Calu3 (cell line): ENCODE measurements around the gene EFEMP1. TPM values are rescaled to one million over a fixed set of nuclear protein-coding genes. Genes with fewer than 3 reads are reported as not detected.
A peak's percentile ranks its signal among the peaks of the same experiment; 100 is the strongest.

Experiments
- BruUV-seq: library from RNA; stranded (reverse); fragments of 400-500 nt; replicated peaks from 2 replicates; lab custom pipeline; 2021; lab: Mats Ljungman, UMichigan
- CTCF ChIA-PET: fragments of 300-600 bp; sonication (Branson Sonifier 250); formaldehyde crosslinking; loops from one replicate; lab custom pipeline; 2022; ENCODE audit warnings: antibody characterized with exemption; lab: Charles Lee
- DNase-seq: peaks from one replicate; pipeline ENCODE4 v3.0.0; 2022
- H3K27ac Mint-ChIP-seq: one replicate; pipeline ENCODE4 v1.8.0; 2022; ENCODE audit warnings: mixed read lengths; ENCODE audit not compliant: unreplicated experiment
- H3K27me3 Mint-ChIP-seq: one replicate; pipeline ENCODE4 v1.8.0; 2022; ENCODE audit warnings: mixed read lengths; ENCODE audit not compliant: unreplicated experiment
- H3K36me3 Mint-ChIP-seq: one replicate; pipeline ENCODE4 v1.8.0; 2022; ENCODE audit warnings: mild to moderate bottlenecking, moderate library complexity, mixed read lengths; ENCODE audit not compliant: insufficient read depth, unreplicated experiment
- H3K4me1 Mint-ChIP-seq: one replicate; pipeline ENCODE4 v1.8.0; 2022; ENCODE audit warnings: mild to moderate bottlenecking, low read depth, mixed read lengths; ENCODE audit not compliant: unreplicated experiment
- H3K4me3 Mint-ChIP-seq: one replicate; pipeline ENCODE4 v1.8.0; 2022; ENCODE audit warnings: mild to moderate bottlenecking, low read depth, moderate library complexity, mixed read lengths; ENCODE audit not compliant: unreplicated experiment
- H3K9me3 Mint-ChIP-seq: one replicate; pipeline ENCODE4 v1.8.0; 2022; ENCODE audit warnings: low read depth, mixed read lengths; ENCODE audit not compliant: unreplicated experiment
- intact Hi-C: fragments of 100-400 bp; cut with micrococcal nuclease; formaldehyde crosslinking; loops from one replicate; pipeline ENCODE4 v1.10.0; 2022; ENCODE audit not compliant: unreplicated experiment
- total RNA-seq: library from RNA; stranded (reverse); gene quantifications from 2 replicates; pipeline ENCODE4 v1.2.3, GENCODE V29; 2022
- TF ChIP-seq, protein P1 (sequence below): fragments of 200-600 bp; IDR thresholded peaks from one replicate; pipeline ENCODE4 v1.8.0; 2022; ENCODE audit warnings: antibody characterized with exemption; ENCODE audit not compliant: unreplicated experiment

The EFEMP1 gene
- total RNA-seq, 1 experiment from 2014 or later, result 51.5 TPM

DNA sequence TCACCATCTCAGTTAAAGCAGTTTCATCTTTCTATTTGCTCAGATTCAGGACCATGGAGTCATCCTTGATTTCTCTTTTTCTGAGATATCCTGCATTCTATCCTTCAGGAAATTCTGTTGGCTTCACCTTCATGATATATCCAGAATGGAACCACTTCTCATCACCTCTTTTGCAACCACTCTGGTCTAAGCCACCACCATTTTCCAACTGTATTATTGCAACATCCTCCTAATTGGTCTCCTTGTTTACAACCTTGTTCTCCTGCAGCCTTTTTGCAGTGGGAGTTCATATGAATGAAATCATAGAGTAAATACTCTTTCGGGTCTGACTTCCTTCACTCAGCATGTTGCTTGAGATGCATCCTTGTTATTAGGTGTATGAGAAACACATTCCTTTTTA, 3.4 kb upstream of the EFEMP1 start:
- CTCF ChIA-PET, result no interaction called here
- no peak overlapping the region for H3K27ac Mint-ChIP-seq
- peaks cover 9% of the 10 kb centered on the region for H3K4me1 Mint-ChIP-seq
- peaks cover 17% of the 10 kb centered on the region for H3K36me3 Mint-ChIP-seq
- H3K9me3 Mint-ChIP-seq, result no peaks in the 10 kb centered on the region
- DNase-seq, result no peak
- no TSS peak for BruUV-seq
- peaks cover 14% of the 10 kb centered on the region for H3K27me3 Mint-ChIP-seq
- H3K4me3 Mint-ChIP-seq, result no peak overlapping the region
- intact Hi-C loops, result no loop called here
- TF ChIP-seq, protein P1, sequence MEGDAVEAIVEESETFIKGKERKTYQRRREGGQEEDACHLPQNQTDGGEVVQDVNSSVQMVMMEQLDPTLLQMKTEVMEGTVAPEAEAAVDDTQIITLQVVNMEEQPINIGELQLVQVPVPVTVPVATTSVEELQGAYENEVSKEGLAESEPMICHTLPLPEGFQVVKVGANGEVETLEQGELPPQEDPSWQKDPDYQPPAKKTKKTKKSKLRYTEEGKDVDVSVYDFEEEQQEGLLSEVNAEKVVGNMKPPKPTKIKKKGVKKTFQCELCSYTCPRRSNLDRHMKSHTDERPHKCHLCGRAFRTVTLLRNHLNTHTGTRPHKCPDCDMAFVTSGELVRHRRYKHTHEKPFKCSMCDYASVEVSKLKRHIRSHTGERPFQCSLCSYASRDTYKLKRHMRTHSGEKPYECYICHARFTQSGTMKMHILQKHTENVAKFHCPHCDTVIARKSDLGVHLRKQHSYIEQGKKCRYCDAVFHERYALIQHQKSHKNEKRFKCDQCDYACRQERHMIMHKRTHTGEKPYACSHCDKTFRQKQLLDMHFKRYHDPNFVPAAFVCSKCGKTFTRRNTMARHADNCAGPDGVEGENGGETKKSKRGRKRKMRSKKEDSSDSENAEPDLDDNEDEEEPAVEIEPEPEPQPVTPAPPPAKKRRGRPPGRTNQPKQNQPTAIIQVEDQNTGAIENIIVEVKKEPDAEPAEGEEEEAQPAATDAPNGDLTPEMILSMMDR, result no peak

DNA sequence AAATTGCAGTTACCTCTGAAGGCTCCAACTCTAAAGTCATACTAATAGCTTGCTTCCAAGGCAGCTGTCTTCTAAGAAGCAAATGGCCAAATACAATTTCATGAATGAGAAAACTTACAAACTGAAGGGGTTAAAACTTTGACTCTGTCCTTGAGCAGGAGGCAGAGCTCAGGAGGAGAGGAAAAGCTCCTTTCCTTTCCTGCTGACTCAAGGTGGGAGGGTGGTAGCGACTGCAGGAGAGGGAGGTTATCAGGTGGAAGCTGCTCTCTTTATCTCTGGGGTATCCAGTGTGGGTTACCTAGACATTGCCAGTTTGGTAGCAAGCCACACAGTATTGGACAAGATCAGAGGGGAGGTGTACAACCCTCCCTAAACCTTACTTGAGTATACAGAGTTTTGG, 2.7 kb upstream of the EFEMP1 start:
- peaks cover 14% of the 10 kb centered on the region for H3K27me3 Mint-ChIP-seq
- H3K4me1 Mint-ChIP-seq, result peaks cover 9% of the 10 kb centered on the region
- H3K27ac Mint-ChIP-seq, result no peak overlapping the region
- BruUV-seq, result no TSS peak
- intact Hi-C loops, result no loop called here
- no peak for DNase-seq
- TF ChIP-seq, protein P1, result no peak
- peaks cover 17% of the 10 kb centered on the region for H3K36me3 Mint-ChIP-seq
- H3K4me3 Mint-ChIP-seq, result no peak overlapping the region
- CTCF ChIA-PET, result interaction anchor here (0.9 kb wide), 1 partner anchor 155 kb away, joined by 4 read pairs; no protein-coding TSS in a partner anchor
- H3K9me3 Mint-ChIP-seq, result no peaks in the 10 kb centered on the region

DNA sequence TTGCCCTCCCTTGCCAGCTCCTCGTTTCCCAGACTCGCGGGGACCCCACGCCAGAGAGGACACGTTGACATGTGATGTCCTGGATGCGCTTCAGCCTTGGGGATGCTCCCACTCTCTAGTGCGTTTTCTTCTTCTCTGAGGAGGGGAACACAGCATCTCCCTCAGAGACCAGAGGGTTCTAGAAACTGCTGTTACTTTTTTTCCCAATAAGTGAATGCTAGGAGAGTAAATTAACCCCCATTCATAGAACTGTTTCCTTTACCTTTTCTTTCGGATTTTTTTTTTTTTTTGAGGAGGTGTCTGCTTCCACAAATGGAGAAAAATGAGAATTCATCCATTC, 370 bp upstream of the EFEMP1 start:
- Mint-ChIP-seq H3K9me3 (no peaks in the 10 kb centered on the region), H3K36me3 (peaks cover 17% of the 10 kb centered on the region), H3K27me3 (peaks cover 14% of the 10 kb centered on the region), H3K4me3 (peak overlapping the region; percentile 82), H3K27ac (no peak overlapping the region), H3K4me1 (peaks cover 9% of the 10 kb centered on the region)
- no TSS peak for BruUV-seq
- TF ChIP-seq, protein P1, result no peak
- DNase-seq, result no peak
- intact Hi-C loops, result no loop called here
- CTCF ChIA-PET, result interaction anchor here (0.6 kb wide), 1 partner anchor 18 kb away, joined by 3 read pairs; no protein-coding TSS in a partner anchor

DNA sequence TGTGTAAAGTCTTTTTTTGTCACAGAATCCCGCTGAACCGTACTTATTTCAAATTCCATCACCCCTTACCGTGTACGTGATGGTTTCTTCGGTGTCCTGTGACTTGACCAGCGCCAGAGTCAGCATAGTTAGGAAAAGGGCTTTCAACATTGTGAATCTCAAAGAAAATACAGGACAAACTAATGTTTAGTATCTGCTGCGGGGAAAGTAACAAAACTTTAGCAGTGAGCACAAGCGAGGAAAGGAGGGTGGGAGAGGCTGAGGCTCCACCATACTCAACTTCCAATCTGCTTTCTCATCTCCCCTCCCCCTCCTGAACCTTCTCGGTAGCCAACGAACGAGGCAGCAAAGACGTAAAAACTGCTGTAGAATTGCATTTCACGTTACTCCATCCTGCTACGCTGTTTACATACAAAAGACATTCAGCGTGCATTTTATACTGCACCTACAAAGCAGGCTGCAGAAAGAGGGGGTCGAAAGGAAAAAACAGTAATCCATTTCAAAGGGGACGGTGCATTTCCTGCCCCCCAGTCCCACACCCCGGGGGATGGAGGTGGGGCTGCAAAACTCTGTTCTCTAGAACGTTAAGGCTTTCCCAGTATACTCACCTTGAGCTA, 1.2 kb downstream of the EFEMP1 start:
- no peak overlapping the region for H3K27ac Mint-ChIP-seq
- CTCF ChIA-PET, result interaction anchor here (1.4 kb wide), 1 partner anchor 39 kb away, joined by 4 read pairs; no protein-coding TSS in a partner anchor
- intact Hi-C loops, result no loop called here

More for the DNA sequence above, 1.2 kb downstream of the EFEMP1 start:
- Mint-ChIP-seq H3K4me1 (peaks cover 9% of the 10 kb centered on the region), H3K4me3 (peak overlapping the region; percentile 82), H3K36me3 (peaks cover 17% of the 10 kb centered on the region), H3K27me3 (peaks cover 12% of the 10 kb centered on the region), H3K9me3 (no peaks in the 10 kb centered on the region)
- no TSS peak for BruUV-seq
- TF ChIP-seq, protein P1, result no peak
- DNase-seq, result no peak
